ENCODE results near the gene NQO2. TPM values are rescaled to one million over a fixed set of nuclear protein-coding genes. Genes with fewer than 3 reads are reported as not detected.
"Not testable (repeated sequence)": the region's sequence is repeated elsewhere in the genome, so short reads cannot be mapped to it uniquely, and the experiment has no call there.

NQO2 gene
- total RNA-seq, 1 donor from 2014 or later = 27.0 TPM

GRCh38 chr6:3013901-3014674, 14.4 kb downstream of the NQO2 start:
- DNase-seq (ENCODE audit: low spot score) = peak; percentile 29

- no peak for DNase-seq (ENCODE audit: low spot score)
Measured at GRCh38 chr6:3014675-3015066, 15.0 kb downstream of the NQO2 start.

- DNase-seq (ENCODE audit: low spot score) = peak; percentile 29
Measured at GRCh38 chr6:3015144-3015543, 15.4 kb downstream of the NQO2 start.

- no peak for DNase-seq (ENCODE audit: low spot score)
Measured at GRCh38 chr6:3016473-3017280, 17.0 kb downstream of the NQO2 start.

- DNase-seq (ENCODE audit: low spot score) = peak; percentile 25
Measured at GRCh38 chr6:3017304-3017703, 17.6 kb downstream of the NQO2 start.

- no peak for DNase-seq (ENCODE audit: low spot score)
Measured at GRCh38 chr6:3019065-3019464, 19.4 kb downstream of the NQO2 start.

GRCh38 chr6:3019749-3020320, 20.1 kb downstream of the NQO2 start:
- DNase-seq (ENCODE audit: low spot score) = no peak

GRCh38 chr6:3020976-3021598, 21.4 kb downstream of the NQO2 start:
- not testable (repeated sequence) for DNase-seq (ENCODE audit: low spot score)

- DNase-seq (ENCODE audit: low spot score) = peak; percentile 46
Measured at GRCh38 chr6:3022765-3023662, 23.3 kb downstream of the NQO2 start.

GRCh38 chr6:3023663-3024483, 24.2 kb downstream of the NQO2 start:
- DNase-seq (ENCODE audit: low spot score) = peak; percentile 95

GRCh38 chr6:3026791-3027626, 27.3 kb downstream of the NQO2 start:
- DNase-seq (ENCODE audit: low spot score) = peak; percentile 39

- not testable (repeated sequence) for DNase-seq (ENCODE audit: low spot score)
Measured at GRCh38 chr6:3028156-3028555, 28.5 kb downstream of the NQO2 start.

- peak; percentile 24 for DNase-seq (ENCODE audit: low spot score)
Measured at GRCh38 chr6:3031857-3032640, 32.4 kb downstream of the NQO2 start.

GRCh38 chr6:3032986-3033385, 33.3 kb downstream of the NQO2 start:
- DNase-seq (ENCODE audit: low spot score) = no peak

GRCh38 chr6:3033652-3034051, 34.0 kb downstream of the NQO2 start:
- no peak for DNase-seq (ENCODE audit: low spot score)

- DNase-seq (ENCODE audit: low spot score) = no peak
Measured at GRCh38 chr6:3035397-3035796, 35.7 kb downstream of the NQO2 start.

- DNase-seq (ENCODE audit: low spot score) = no peak
Measured at GRCh38 chr6:3036861-3037637, 37.4 kb downstream of the NQO2 start.
